H1 (cell line): Measurements from ENCODE around the gene RERGL. TPM values are rescaled to one million over a fixed set of nuclear protein-coding genes. Genes with fewer than 3 reads are reported as not detected.
A peak's percentile ranks its signal among the peaks of the same experiment; 100 is the strongest.

Experiments
- CTCF ChIA-PET: fragments of 300-600 bp; sonication (Branson Sonifier 250); formaldehyde crosslinking; loops from one replicate; lab custom pipeline; 2021; ENCODE audit not compliant: partially characterized antibody; lab: Charles Lee
- POLR2A ChIA-PET: fragments of 300-600 bp; sonication (Branson Sonifier 250); formaldehyde crosslinking; loops from one replicate; lab custom pipeline; 2021; ENCODE audit warnings: inconsistent platforms; ENCODE audit not compliant: partially characterized antibody; lab: Charles Lee
- DNase-seq, 2 experiments: peaks; one replicate each; pipeline versions ENCODE4 v3.0.0 to v3.0.0-alpha.2; 2010 to 2022; ENCODE audit warnings: low spot score in 2 of 2, low read depth in 1 of 2, mixed read lengths in 1 of 2
- FAIRE-seq: peaks from 2 replicates; lab custom pipeline; 2011; peaks lifted over from hg19 to GRCh38; lab: Jason Lieb, UNC
- H2AFZ ChIP-seq: 2 replicates; pipeline ENCODE4 v1.8.1; 2012; ENCODE audit warnings: low read length, inconsistent platforms
- H2AK5ac ChIP-seq: 2 replicates; pipeline ENCODE4 v1.6.1; 2013; ENCODE audit warnings: low read depth, low read length
- H2BK120ac ChIP-seq: replicated peaks from 2 replicates; pipeline ENCODE3; 2013; ENCODE audit warnings: low read depth, low read length, inconsistent platforms
- H2BK12ac ChIP-seq: 2 replicates; pipeline ENCODE4 v1.6.1; 2013; ENCODE audit warnings: low read depth, low read length
- H2BK15ac ChIP-seq: 2 replicates; pipeline ENCODE4 v1.6.1; 2013; ENCODE audit warnings: low read length
- H2BK20ac ChIP-seq: 2 replicates; pipeline ENCODE4 v1.6.1; 2013; ENCODE audit warnings: low read length
- H2BK5ac ChIP-seq: 2 replicates; pipeline ENCODE4 v1.6.1; 2013; ENCODE audit warnings: low read depth, low read length
- H3K14ac ChIP-seq: 2 replicates; pipeline ENCODE4 v1.6.1; 2013; ENCODE audit warnings: inconsistent platforms; ENCODE audit not compliant: insufficient read length
- H3K18ac ChIP-seq: 2 replicates; pipeline ENCODE4 v1.6.1; 2013; ENCODE audit warnings: low read length; ENCODE audit errors: extremely low read depth
- H3K23ac ChIP-seq: 2 replicates; pipeline ENCODE4 v1.6.1; 2013; ENCODE audit warnings: inconsistent platforms; ENCODE audit not compliant: insufficient read length
- H3K23me2 ChIP-seq: 2 replicates; pipeline ENCODE4 v1.6.1; 2013; ENCODE audit warnings: low read depth, low read length
- H3K27ac ChIP-seq: 2 replicates; pipeline ENCODE4 v1.6.1; 2011; ENCODE audit warnings: low read depth, low read length, inconsistent platforms
- H3K27me3 ChIP-seq, 4 experiments: replicated peaks in 1 of 4; 1 replicate in 1 of 4; 2 replicates in 3 of 4; pipeline versions ENCODE4 v1.6.1 to v1.8.1; 2011 to 2013; ENCODE audit warnings: low read length in 3 of 4, mild to moderate bottlenecking in 3 of 4, inconsistent platforms in 2 of 4, mixed read lengths in 2 of 4, moderate library complexity in 1 of 4; ENCODE audit not compliant: control insufficient read depth in 3 of 4, insufficient read depth in 3 of 4; ENCODE audit errors: extremely low read depth in 1 of 4
- H3K36me3 ChIP-seq, 4 experiments: 2 replicates each; pipeline versions ENCODE4 v1.6.1 to v1.8.1; 2011 to 2013; ENCODE audit warnings: mild to moderate bottlenecking in 4 of 4, low read length in 3 of 4, moderate library complexity in 2 of 4, control low read depth in 1 of 4, inconsistent platforms in 1 of 4; ENCODE audit not compliant: insufficient read depth in 4 of 4, control insufficient read depth in 2 of 4
- H3K4ac ChIP-seq: replicated peaks from 2 replicates; pipeline ENCODE3; 2013; ENCODE audit warnings: low read length, low read depth, mixed read lengths, inconsistent platforms; ENCODE audit not compliant: insufficient read length
- H3K4me1 ChIP-seq, 4 experiments: replicated peaks in 1 of 4; 1 replicate in 1 of 4; 2 replicates in 3 of 4; pipeline versions ENCODE4 v1.6.1 to v1.8.1; 2011 to 2013; ENCODE audit warnings: low read length in 3 of 4, inconsistent platforms in 2 of 4, mixed read lengths in 1 of 4; ENCODE audit not compliant: insufficient read depth in 4 of 4, control insufficient read depth in 3 of 4
- H3K4me2 ChIP-seq, 2 experiments: 2 replicates each; pipeline versions ENCODE4 v1.6.1 to v1.8.1; 2011 to 2013; ENCODE audit warnings: low read depth in 2 of 2, low read length in 2 of 2, control low read depth in 1 of 2, inconsistent platforms in 1 of 2, mild to moderate bottlenecking in 1 of 2; ENCODE audit not compliant: insufficient read depth in 1 of 2
- H3K4me3 ChIP-seq, 4 experiments: fragments of 200-600, 300-600 bp in 1 of 4; sonication (generic), shearing (Covaris generic), sonication (Bioruptor Twin) in 1 of 4; 2 replicates each; pipeline versions ENCODE4 v1.5.1 to v1.8.1; 2011 to 2016; ENCODE audit warnings: low read length in 4 of 4, low read depth in 3 of 4, control low read depth in 2 of 4, inconsistent platforms in 2 of 4, mild to moderate bottlenecking in 2 of 4, mixed read lengths in 1 of 4, moderate library complexity in 1 of 4; ENCODE audit not compliant: insufficient read depth in 2 of 4; ENCODE audit errors: extremely low read depth in 1 of 4
- H3K56ac ChIP-seq: replicated peaks from 2 replicates; pipeline ENCODE3; 2013; ENCODE audit warnings: low read depth, mild to moderate bottlenecking, mixed read lengths, low read length, inconsistent platforms; ENCODE audit not compliant: insufficient read length
- H3K79me1 ChIP-seq: 2 replicates; pipeline ENCODE4 v1.6.1; 2013; ENCODE audit warnings: low read depth, low read length, control low read depth
- H3K79me2 ChIP-seq, 2 experiments: 2 replicates each; pipeline versions ENCODE4 v1.6.1 to v1.8.1; 2012 to 2013; ENCODE audit warnings: low read length in 2 of 2, mild to moderate bottlenecking in 2 of 2, inconsistent platforms in 1 of 2; ENCODE audit not compliant: insufficient read depth in 2 of 2, control insufficient read depth in 1 of 2
- H3K9ac ChIP-seq, 4 experiments: replicated peaks in 1 of 4; 1 replicate in 1 of 4; 2 replicates in 3 of 4; pipeline versions ENCODE4 v1.6.1 to v1.8.1; 2011 to 2013; ENCODE audit warnings: low read depth in 3 of 4, low read length in 3 of 4, control low read depth in 2 of 4, mild to moderate bottlenecking in 2 of 4, moderate library complexity in 2 of 4, inconsistent platforms in 1 of 4; ENCODE audit errors: extremely low read depth in 1 of 4
- H3K9me3 ChIP-seq, 2 experiments: 2 replicates each; pipeline versions ENCODE4 v1.6.1 to v1.8.1; 2012 to 2013; ENCODE audit warnings: mild to moderate bottlenecking in 2 of 2, moderate library complexity in 2 of 2, control low read depth in 1 of 2, inconsistent platforms in 1 of 2, low read depth in 1 of 2, low read length in 1 of 2, mixed read lengths in 1 of 2; ENCODE audit not compliant: insufficient read depth in 2 of 2
- H4K20me1 ChIP-seq, 2 experiments: replicated peaks in 1 of 2; 2 replicates each; pipeline versions ENCODE3 to v1.8.1; 2011 to 2013; ENCODE audit warnings: inconsistent platforms in 2 of 2, low read length in 2 of 2, mild to moderate bottlenecking in 1 of 2; ENCODE audit not compliant: insufficient read depth in 2 of 2, control insufficient read depth in 1 of 2
- H4K5ac ChIP-seq: 2 replicates; pipeline ENCODE4 v1.6.1; 2013; ENCODE audit warnings: low read length, low read depth, mixed read lengths, inconsistent platforms; ENCODE audit not compliant: insufficient read length
- H4K8ac ChIP-seq: 2 replicates; pipeline ENCODE4 v1.8.0; 2013; ENCODE audit warnings: mild to moderate bottlenecking, moderate library complexity, low read length, inconsistent platforms; ENCODE audit not compliant: insufficient read depth; ENCODE audit errors: extremely low read depth
- H4K91ac ChIP-seq: replicated peaks from 2 replicates; pipeline ENCODE3; 2013; ENCODE audit warnings: low read length, mixed read lengths, inconsistent platforms; ENCODE audit not compliant: insufficient read length
- ASH2L ChIP-seq: fragments of 200-600, 300-600 bp; sonication (generic); IDR thresholded peaks from one replicate; pipeline ENCODE4 v1.7.1; 2017; ENCODE audit warnings: low read length
- CEBPB ChIP-seq: IDR thresholded peaks from 2 replicates; pipeline ENCODE4 v1.6.1; 2012; ENCODE audit warnings: low read depth, low read length
- FOSL1 ChIP-seq: IDR thresholded peaks from 2 replicates; pipeline ENCODE4 v1.6.1; 2011; ENCODE audit warnings: mild to moderate bottlenecking, low read depth, low read length, moderate library complexity; ENCODE audit not compliant: insufficient read depth
- HDAC6 ChIP-seq: IDR thresholded peaks from one replicate; pipeline ENCODE4 v1.7.1; 2012; ENCODE audit warnings: low read depth, mild to moderate bottlenecking, inconsistent platforms, low read length, moderate library complexity
- JUN ChIP-seq: IDR thresholded peaks from 2 replicates; pipeline ENCODE4 v1.6.1; 2011; ENCODE audit warnings: low read depth, mild to moderate bottlenecking, improper control_type of control experiment, low read length
- KDM5A ChIP-seq: fragments of 200-600 bp; IDR thresholded peaks from 2 replicates; pipeline ENCODE4 v1.7.1; 2012; ENCODE audit warnings: mild to moderate bottlenecking, low read length, inconsistent platforms, mixed read lengths
- SAP30 ChIP-seq: fragments of 300-600 bp; sonication (generic); IDR thresholded peaks from 2 replicates; pipeline ENCODE4 v1.7.1; 2012; ENCODE audit warnings: low read length, moderate library complexity, mild to moderate bottlenecking, inconsistent platforms; ENCODE audit not compliant: insufficient read depth, insufficient replicate concordance
- TAF1 ChIP-seq: IDR thresholded peaks from 2 replicates; pipeline ENCODE4 v1.6.1; 2011; ENCODE audit warnings: mild to moderate bottlenecking, low read depth, low read length
- YY1 ChIP-seq: IDR thresholded peaks from 2 replicates; pipeline ENCODE4 v1.6.1; 2011; ENCODE audit warnings: low read depth, mild to moderate bottlenecking, low read length
- ZNF274 ChIP-seq: IDR thresholded peaks from 2 replicates; pipeline ENCODE4 v1.7.0; 2012; ENCODE audit warnings: low read length, borderline replicate concordance; ENCODE audit errors: extremely low read depth
- WGBS, 2 experiments: shearing (Covaris generic) in 1 of 2; methylation state at CpG; one replicate each; pipeline versions ENCODE4 v1.1.6 to v1.1.7; 2013 to 2015; ENCODE audit warnings: low lambda C conversion rate in 2 of 2, mixed read lengths in 2 of 2, inconsistent platforms in 1 of 2, low coverage in 1 of 2, missing lambda C conversion rate in 1 of 2; ENCODE audit not compliant: insufficient replicate concordance in 2 of 2, insufficient coverage in 1 of 2, insufficient read length in 1 of 2; ENCODE audit errors: extremely low coverage in 1 of 2, missing lambda C conversion rate in 1 of 2; 5-methylcytosine and 5-hydroxymethylcytosine counted together
- polyA plus RNA-seq, 7 experiments: library from polyadenylated mRNA; depleted of rRNA in 3 of 7; stranded (reverse) in 5 of 7; unstranded in 2 of 7; fragments of >200 nt in 5 of 7; fragments of 200-250 nt in 2 of 7; gene quantifications; 1 replicate in 5 of 7; 2 replicates in 1 of 7; 4 replicates in 1 of 7; pipeline versions ENCODE4 v1.2.1 to v1.2.3, GENCODE V29; 2011 to 2013; ENCODE audit warnings: missing spikeins in 2 of 7, mixed read lengths in 2 of 7
- total RNA-seq: library from RNA; stranded (reverse); fragmentation: NEBNext Ultra II Directional; extraction: Animal tissue kit (Norgen Biotek cat#: 25700); gene quantifications from 2 replicates; pipeline ENCODE4 v1.2.1, GENCODE V29; 2021
- TF ChIP-seq, protein P1 (sequence below): IDR thresholded peaks from 2 replicates; pipeline ENCODE4 v1.6.1; 2012; ENCODE audit warnings: low read length, inconsistent platforms

Gene RERGL
- total and polyA plus RNA-seq, 2 of the 8 experiments (the other 6 are each of a cell fraction or from before 2014, with no cell fraction given) = not detected

GRCh38 chr12:18074001-18074400 lies 16.0 kb downstream of the RERGL start:
- no peaks in the 10 kb centered on the region for H3K23me2 ChIP-seq
- no peak overlapping the region for H2AK5ac ChIP-seq
- no peak overlapping the region for H3K18ac ChIP-seq
- H2BK120ac ChIP-seq = no peak overlapping the region
- no peaks in the 10 kb centered on the region for H3K79me2 ChIP-seq
- H4K5ac ChIP-seq = no peak overlapping the region
- no peak overlapping the region for H4K8ac ChIP-seq
- H3K23ac ChIP-seq = no peak overlapping the region
- DNase-seq (no peak), FAIRE-seq (no peak)
- no peak overlapping the region for H3K9ac ChIP-seq
- H3K56ac ChIP-seq = no peak overlapping the region
- H4K91ac ChIP-seq = no peak overlapping the region
- H2BK15ac ChIP-seq = no peak overlapping the region
- TF ChIP-seq ZNF274 (no peak), ASH2L (no peak), HDAC6 (no peak), TAF1 (no peak), YY1 (no peak), JUN (no peak), CEBPB (no peak), FOSL1 (no peak), KDM5A (no peak), SAP30 (no peak)
- TF ChIP-seq, protein P1, sequence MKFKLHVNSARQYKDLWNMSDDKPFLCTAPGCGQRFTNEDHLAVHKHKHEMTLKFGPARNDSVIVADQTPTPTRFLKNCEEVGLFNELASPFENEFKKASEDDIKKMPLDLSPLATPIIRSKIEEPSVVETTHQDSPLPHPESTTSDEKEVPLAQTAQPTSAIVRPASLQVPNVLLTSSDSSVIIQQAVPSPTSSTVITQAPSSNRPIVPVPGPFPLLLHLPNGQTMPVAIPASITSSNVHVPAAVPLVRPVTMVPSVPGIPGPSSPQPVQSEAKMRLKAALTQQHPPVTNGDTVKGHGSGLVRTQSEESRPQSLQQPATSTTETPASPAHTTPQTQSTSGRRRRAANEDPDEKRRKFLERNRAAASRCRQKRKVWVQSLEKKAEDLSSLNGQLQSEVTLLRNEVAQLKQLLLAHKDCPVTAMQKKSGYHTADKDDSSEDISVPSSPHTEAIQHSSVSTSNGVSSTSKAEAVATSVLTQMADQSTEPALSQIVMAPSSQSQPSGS = no peak
- peak overlapping the region; percentile 10; the same call in 1 of the 2 replicates for H2AFZ ChIP-seq
- H3K27me3 ChIP-seq = no peaks in the 10 kb centered on the region
- H3K27ac ChIP-seq = no peak overlapping the region
- H4K20me1 ChIP-seq = no peaks in the 10 kb centered on the region
- no peaks in the 10 kb centered on the region for H3K4me1 ChIP-seq
- H3K36me3 ChIP-seq = no peaks in the 10 kb centered on the region
- H3K9me3 ChIP-seq = no peaks in the 10 kb centered on the region
- H3K4ac ChIP-seq = no peak overlapping the region
- H2BK12ac ChIP-seq = no peak overlapping the region
- H3K4me2 ChIP-seq = no peak overlapping the region
- no peak overlapping the region for H2BK20ac ChIP-seq
- WGBS, 2 experiments = 83% methylated on average over 3 of the region's 3 CpGs; no CpG with 5 or more reads in 1 of the 2 experiments
- no peak overlapping the region for H2BK5ac ChIP-seq
- no peaks in the 10 kb centered on the region for H3K79me1 ChIP-seq
- POLR2A ChIA-PET = no interaction called here
- CTCF ChIA-PET = no interaction called here
- no peak overlapping the region for H3K4me3 ChIP-seq
- no peak overlapping the region for H3K14ac ChIP-seq
